DND-41 (cell line): ENCODE measurements around the gene MIEN1.

Source experiments
- CTCF ChIP-seq: IDR thresholded peaks from 2 replicates; pipeline ENCODE4 v1.5.1; 2012; ENCODE audit warnings: borderline replicate concordance, low read length, moderate library complexity, mild to moderate bottlenecking; ENCODE audit not compliant: poor library complexity, severe bottlenecking; ENCODE audit errors: extremely low read depth
- EZH2 ChIP-seq: IDR thresholded peaks from 3 replicates; pipeline ENCODE4 v1.6.1; 2012; ENCODE audit warnings: borderline replicate concordance, low read depth, mild to moderate bottlenecking, moderate library complexity, low read length, inconsistent platforms; ENCODE audit not compliant: severe bottlenecking

DNA sequence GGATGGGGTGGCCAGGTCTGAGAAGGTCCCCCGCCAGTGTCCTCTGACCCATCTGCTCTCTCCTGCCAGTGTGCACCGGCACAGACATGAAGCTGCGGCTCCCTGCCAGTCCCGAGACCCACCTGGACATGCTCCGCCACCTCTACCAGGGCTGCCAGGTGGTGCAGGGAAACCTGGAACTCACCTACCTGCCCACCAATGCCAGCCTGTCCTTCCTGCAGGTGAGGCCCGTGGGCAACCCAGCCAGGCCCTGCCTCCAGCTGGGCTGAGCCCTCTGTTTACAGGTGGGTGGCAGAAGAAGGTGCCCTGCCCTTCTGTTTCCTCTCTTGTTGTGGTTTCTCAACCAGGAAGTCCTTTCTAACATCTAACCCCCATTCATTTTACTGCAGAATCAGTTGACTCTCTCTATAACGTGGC is 23.4 kb downstream of the MIEN1 start:
- no peak for TF ChIP-seq CTCF
- no peak for TF ChIP-seq EZH2
